Esophagus muscularis mucosa (tissue), 4 donors: ENCODE results near the gene INPP5A.

Experiments used
- CTCF ChIP-seq, 3 experiments: fragments of 200-600 bp in 2 of 3; fragments of 450-650 bp in 1 of 3; sonication (generic) in 2 of 3; IDR thresholded peaks; one replicate each; pipeline ENCODE4 v1.5.1; 2017 to 2019; ENCODE audit warnings: antibody characterized with exemption in 3 of 3, mild to moderate bottlenecking in 2 of 3, moderate library complexity in 1 of 3
- EP300 ChIP-seq: sonication (generic); formaldehyde crosslinking; IDR thresholded peaks from one replicate; pipeline ENCODE4 v1.6.1; 2017; ENCODE audit warnings: antibody characterized with exemption
- POLR2AphosphoS5 ChIP-seq, 2 donors: sonication (generic); formaldehyde crosslinking; IDR thresholded peaks; one replicate each; pipeline ENCODE4 v1.6.1; 2017; ENCODE audit warnings: antibody characterized with exemption in 2 of 2

DNA sequence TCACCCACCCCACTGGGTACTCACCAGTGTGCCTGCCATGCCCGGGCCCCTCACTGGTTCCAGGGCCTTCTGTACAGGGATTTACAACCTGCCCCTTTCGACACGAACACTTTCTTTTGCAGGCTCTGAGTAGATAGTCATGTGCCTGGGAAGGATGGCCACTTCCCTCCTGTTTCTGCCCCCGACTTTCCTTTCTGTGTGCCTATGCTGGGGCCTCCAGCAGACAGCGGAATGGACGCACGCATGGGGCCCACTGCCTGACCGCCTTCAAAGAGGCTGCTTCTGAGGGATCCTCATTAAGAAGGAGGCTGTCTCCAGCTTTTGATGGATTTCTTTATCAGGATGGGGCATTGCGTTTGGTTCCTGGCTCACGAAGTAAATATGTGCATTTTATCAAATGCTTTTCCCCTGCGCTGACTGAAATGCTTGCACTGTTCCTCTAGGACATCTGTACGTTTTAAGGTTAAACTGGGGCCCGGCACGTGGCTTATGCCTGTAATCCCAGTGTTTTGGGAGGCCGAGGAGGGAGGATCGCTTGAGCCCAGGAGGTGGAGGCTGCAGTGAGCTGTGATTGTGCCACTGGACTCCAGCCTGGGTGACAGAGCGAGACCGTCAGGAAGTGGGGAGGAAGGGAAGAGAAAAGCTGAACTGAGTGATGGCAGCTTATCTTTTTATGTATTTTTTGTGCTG is 277.7 kb downstream of the INPP5A start:
- TF ChIP-seq CTCF (IDR thresholded peaks at IDR 0.05): no peak
- no peak for TF ChIP-seq POLR2AphosphoS5 (IDR thresholded peaks at IDR 0.05)
- no peak for TF ChIP-seq EP300
